ENCODE results near the gene RSRC1.

The RSRC1 gene

DNA sequence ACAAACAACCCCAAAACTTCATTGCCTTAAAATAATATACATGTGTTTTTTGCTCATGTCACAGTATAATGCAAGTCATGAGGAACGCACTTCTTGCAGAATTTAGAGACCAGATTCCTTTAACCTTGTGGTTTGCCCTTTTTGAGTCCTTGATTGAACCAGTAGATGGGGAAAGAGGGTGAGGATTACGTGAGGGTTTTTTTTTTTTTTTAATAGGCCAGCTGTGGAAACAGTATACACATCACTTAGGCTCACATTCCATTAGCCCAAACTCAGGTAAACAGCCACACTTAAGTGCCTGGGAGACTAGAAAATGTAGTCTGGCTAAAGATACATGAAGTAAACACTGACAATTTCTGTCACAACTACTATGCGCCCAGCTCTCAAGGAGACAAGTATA is 346.2 kb downstream of the RSRC1 start:
- no peaks in the 10 kb centered on the region for H3K79me2 ChIP-seq (ENCODE audit: low read length)
- no peaks in the 10 kb centered on the region for H3K27me3 ChIP-seq (ENCODE audit: low read depth, low read length)
- H3K9ac ChIP-seq (ENCODE audit: low read length) = no peak overlapping the region
- H4K20me1 ChIP-seq (ENCODE audit: insufficient read depth, low read length) = no peaks in the 10 kb centered on the region
- H2AFZ ChIP-seq (ENCODE audit: low read depth, low read length) = no peak overlapping the region
- no peaks in the 10 kb centered on the region for H3K9me3 ChIP-seq (ENCODE audit: insufficient read depth, low read length)
- H3K4me3 ChIP-seq (ENCODE audit: low read length) = no peak overlapping the region
- no peaks in the 10 kb centered on the region for H3K36me3 ChIP-seq (replicated peaks; ENCODE audit: low read depth, low read length)
- no peak for TF ChIP-seq EZH2phosphoT487 (IDR thresholded peaks at IDR 0.05; ENCODE audit: low read depth)
- no peak for TF ChIP-seq CTCF (IDR thresholded peaks at IDR 0.05; ENCODE audit: low read depth, low read length)
- H3K4me2 ChIP-seq (ENCODE audit: low read length) = no peak overlapping the region
- peaks cover 27% of the 10 kb centered on the region for H3K4me1 ChIP-seq (ENCODE audit: low read length)
- no peak overlapping the region for H3K27ac ChIP-seq (ENCODE audit: low read length)

DNA sequence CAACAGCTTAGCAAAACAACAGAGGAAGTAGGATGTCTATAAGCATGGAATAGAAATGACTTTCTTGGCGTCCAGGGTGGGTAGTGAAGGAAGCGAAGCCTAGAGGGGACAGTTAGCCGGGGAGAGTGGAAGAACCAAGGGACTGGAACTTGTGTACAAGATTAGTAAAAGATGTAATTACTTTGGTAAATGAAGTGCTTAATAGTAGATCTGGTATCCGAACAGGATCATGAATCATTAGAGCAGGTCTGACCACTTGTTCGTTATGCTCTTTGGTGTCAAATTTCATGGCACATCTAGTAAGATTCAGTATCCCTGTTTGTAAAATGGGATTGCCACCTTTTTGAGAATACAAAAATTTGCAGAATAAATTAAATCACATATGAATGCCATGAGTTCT is 348.6 kb downstream of the RSRC1 start:
- no peak for TF ChIP-seq EZH2phosphoT487 (IDR thresholded peaks at IDR 0.05; ENCODE audit: low read depth)
- TF ChIP-seq CTCF (IDR thresholded peaks at IDR 0.05; ENCODE audit: low read depth, low read length) = no peak
- H3K4me2 ChIP-seq (ENCODE audit: low read length) = no peak overlapping the region

GRCh38 chr3:158460926-158461325 is 351.0 kb downstream of the RSRC1 start:
- Histone ChIP-seq H3K27ac (ENCODE audit: low read length) (no peak overlapping the region), H3K79me2 (ENCODE audit: low read length) (no peaks in the 10 kb centered on the region), H4K20me1 (ENCODE audit: insufficient read depth, low read length) (no peaks in the 10 kb centered on the region), H3K4me3 (ENCODE audit: low read length) (no peak overlapping the region), H3K4me1 (ENCODE audit: low read length) (peaks cover 27% of the 10 kb centered on the region), H3K36me3 (replicated peaks; ENCODE audit: low read depth, low read length) (no peaks in the 10 kb centered on the region), H3K4me2 (ENCODE audit: low read length) (no peak overlapping the region), H3K9me3 (ENCODE audit: insufficient read depth, low read length) (no peaks in the 10 kb centered on the region), H2AFZ (ENCODE audit: low read depth, low read length) (no peak overlapping the region), H3K9ac (ENCODE audit: low read length) (no peak overlapping the region), H3K27me3 (ENCODE audit: low read depth, low read length) (no peaks in the 10 kb centered on the region)
- TF ChIP-seq CTCF (IDR thresholded peaks at IDR 0.05; ENCODE audit: low read depth, low read length) = no peak
- no peak for TF ChIP-seq EZH2phosphoT487 (IDR thresholded peaks at IDR 0.05; ENCODE audit: low read depth)

More for the DNA sequence above, 348.6 kb downstream of the RSRC1 start:
- no peaks in the 10 kb centered on the region for H3K36me3 ChIP-seq (replicated peaks; ENCODE audit: low read depth, low read length)
- H2AFZ ChIP-seq (ENCODE audit: low read depth, low read length) = no peak overlapping the region
- H3K9me3 ChIP-seq (ENCODE audit: insufficient read depth, low read length) = no peaks in the 10 kb centered on the region
- no peak overlapping the region for H3K4me3 ChIP-seq (ENCODE audit: low read length)
- no peaks in the 10 kb centered on the region for H4K20me1 ChIP-seq (ENCODE audit: insufficient read depth, low read length)
- no peak overlapping the region for H3K27ac ChIP-seq (ENCODE audit: low read length)
- H3K4me1 ChIP-seq (ENCODE audit: low read length) = peaks cover 17% of the 10 kb centered on the region
- no peak overlapping the region for H3K9ac ChIP-seq (ENCODE audit: low read length)
- H3K27me3 ChIP-seq (ENCODE audit: low read depth, low read length) = no peaks in the 10 kb centered on the region
- no peaks in the 10 kb centered on the region for H3K79me2 ChIP-seq (ENCODE audit: low read length)

DNA sequence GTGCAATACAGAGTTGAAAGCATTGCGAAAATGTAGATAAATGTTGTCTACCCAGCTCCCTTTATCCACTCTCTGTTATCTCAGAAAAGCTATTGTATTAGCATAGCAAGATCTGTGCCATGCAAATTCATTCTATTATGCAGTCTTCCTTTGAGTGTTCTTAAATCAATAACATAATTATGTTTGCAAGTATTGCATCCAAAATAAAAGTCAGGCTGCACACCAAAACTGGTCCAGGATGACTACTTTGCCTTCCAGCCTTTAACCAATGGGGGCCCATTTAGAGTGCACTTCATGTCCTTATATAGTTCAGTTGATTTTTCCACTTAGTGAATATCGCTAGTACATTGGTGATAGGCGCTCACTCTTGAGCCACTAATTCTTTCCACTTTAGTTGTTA is 353.7 kb downstream of the RSRC1 start:
- H3K27me3 ChIP-seq (ENCODE audit: low read depth, low read length) = no peaks in the 10 kb centered on the region

More for the DNA sequence above, 353.7 kb downstream of the RSRC1 start:
- no peak overlapping the region for H3K4me2 ChIP-seq (ENCODE audit: low read length)
- H3K27ac ChIP-seq (ENCODE audit: low read length) = no peak overlapping the region
- no peak overlapping the region for H2AFZ ChIP-seq (ENCODE audit: low read depth, low read length)
- no peak overlapping the region for H3K9ac ChIP-seq (ENCODE audit: low read length)
- no peak for TF ChIP-seq CTCF (IDR thresholded peaks at IDR 0.05; ENCODE audit: low read depth, low read length)
- TF ChIP-seq EZH2phosphoT487 (IDR thresholded peaks at IDR 0.05; ENCODE audit: low read depth) = no peak
- no peaks in the 10 kb centered on the region for H3K9me3 ChIP-seq (ENCODE audit: insufficient read depth, low read length)
- H4K20me1 ChIP-seq (ENCODE audit: insufficient read depth, low read length) = no peaks in the 10 kb centered on the region
- no peak overlapping the region for H3K4me3 ChIP-seq (ENCODE audit: low read length)
- no peaks in the 10 kb centered on the region for H3K79me2 ChIP-seq (ENCODE audit: low read length)
- H3K4me1 ChIP-seq (ENCODE audit: low read length) = peaks cover 27% of the 10 kb centered on the region
- H3K36me3 ChIP-seq (replicated peaks; ENCODE audit: low read depth, low read length) = no peaks in the 10 kb centered on the region
